ENCODE data around the gene GPR27. TPM values are rescaled to one million over a fixed set of nuclear protein-coding genes. Genes with fewer than 3 reads are reported as not detected.

GPR27 gene, protein sequence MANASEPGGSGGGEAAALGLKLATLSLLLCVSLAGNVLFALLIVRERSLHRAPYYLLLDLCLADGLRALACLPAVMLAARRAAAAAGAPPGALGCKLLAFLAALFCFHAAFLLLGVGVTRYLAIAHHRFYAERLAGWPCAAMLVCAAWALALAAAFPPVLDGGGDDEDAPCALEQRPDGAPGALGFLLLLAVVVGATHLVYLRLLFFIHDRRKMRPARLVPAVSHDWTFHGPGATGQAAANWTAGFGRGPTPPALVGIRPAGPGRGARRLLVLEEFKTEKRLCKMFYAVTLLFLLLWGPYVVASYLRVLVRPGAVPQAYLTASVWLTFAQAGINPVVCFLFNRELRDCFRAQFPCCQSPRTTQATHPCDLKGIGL
- total RNA-seq (2021), result not detected in 2 replicates
- not detected for Bru-seq, nascent RNA
- not detected for BruChase-seq, experiment 1, labeled RNA remaining after a 2-hour chase
- BruChase-seq, experiment 2, labeled RNA remaining after a 6-hour chase, result not detected
- long read RNA-seq, result 0 reads

DNA sequence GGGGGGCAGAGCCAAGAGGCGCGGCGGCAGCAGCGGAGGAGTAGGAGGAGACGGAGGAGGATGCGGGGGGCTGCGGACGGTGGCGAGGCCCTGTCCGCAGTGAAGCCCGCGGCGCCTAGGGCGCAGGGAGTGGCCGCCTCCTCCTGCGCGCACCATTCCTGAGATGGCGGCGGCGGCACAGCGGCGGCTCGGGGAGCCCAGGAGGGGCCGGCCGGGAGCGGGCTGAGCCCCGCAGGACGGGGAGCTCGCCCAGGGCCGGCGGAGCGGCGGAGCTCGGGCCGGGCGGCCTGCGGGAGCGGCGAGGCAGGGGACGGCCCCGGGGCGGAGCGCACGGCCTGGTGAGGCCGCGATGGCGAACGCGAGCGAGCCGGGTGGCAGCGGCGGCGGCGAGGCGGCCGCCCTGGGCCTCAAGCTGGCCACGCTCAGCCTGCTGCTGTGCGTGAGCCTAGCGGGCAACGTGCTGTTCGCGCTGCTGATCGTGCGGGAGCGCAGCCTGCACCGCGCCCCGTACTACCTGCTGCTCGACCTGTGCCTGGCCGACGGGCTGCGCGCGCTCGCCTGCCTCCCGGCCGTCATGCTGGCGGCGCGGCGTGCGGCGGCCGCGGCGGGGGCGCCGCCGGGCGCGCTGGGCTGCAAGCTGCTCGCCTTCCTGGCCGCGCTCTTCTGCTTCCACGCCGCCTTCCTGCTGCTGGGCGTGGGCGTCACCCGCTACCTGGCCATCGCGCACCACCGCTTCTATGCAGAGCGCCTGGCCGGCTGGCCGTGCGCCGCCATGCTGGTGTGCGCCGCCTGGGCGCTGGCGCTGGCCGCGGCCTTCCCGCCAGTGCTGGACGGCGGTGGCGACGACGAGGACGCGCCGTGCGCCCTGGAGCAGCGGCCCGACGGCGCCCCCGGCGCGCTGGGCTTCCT is at the start of gene GPR27:
TSS of gene GPR27 (plus strand) at position 155 of the 909 bp plus-strand sequence. CDS start at position 350, 195 bp downstream.
- no peak within 1 kb of the TSS for H3K27ac ChIP-seq
- no peak within 1 kb of the TSS for H3K4me3 ChIP-seq
- intact Hi-C loops (cut with micrococcal nuclease; ENCODE audit: unreplicated experiment), result no loop called here
- H4K20me1 ChIP-seq (ENCODE audit: insufficient read depth), result no peaks in the 10 kb centered on the region
- peaks cover 15% of the 10 kb centered on the region; the same call in 1 of the 2 replicates for H3K27me3 ChIP-seq (ENCODE audit: insufficient read depth, low read depth)
- ChIA-PET POLR2A (ENCODE audit: unreplicated experiment) (no interaction called here), CTCF (no interaction called here)
- H3F3A ChIP-seq (ENCODE audit: insufficient read depth, low read depth), result no peaks in the 10 kb centered on the region
- H2AFZ ChIP-seq, result no peak within 1 kb of the TSS
- H3K9me2 ChIP-seq (ENCODE audit: insufficient read depth), result no peaks in the 10 kb centered on the region
- TF ChIP-seq EZH2 (IDR thresholded peaks at IDR 0.05; ENCODE audit: low read depth), result no peak
- TF ChIP-seq, protein P1, sequence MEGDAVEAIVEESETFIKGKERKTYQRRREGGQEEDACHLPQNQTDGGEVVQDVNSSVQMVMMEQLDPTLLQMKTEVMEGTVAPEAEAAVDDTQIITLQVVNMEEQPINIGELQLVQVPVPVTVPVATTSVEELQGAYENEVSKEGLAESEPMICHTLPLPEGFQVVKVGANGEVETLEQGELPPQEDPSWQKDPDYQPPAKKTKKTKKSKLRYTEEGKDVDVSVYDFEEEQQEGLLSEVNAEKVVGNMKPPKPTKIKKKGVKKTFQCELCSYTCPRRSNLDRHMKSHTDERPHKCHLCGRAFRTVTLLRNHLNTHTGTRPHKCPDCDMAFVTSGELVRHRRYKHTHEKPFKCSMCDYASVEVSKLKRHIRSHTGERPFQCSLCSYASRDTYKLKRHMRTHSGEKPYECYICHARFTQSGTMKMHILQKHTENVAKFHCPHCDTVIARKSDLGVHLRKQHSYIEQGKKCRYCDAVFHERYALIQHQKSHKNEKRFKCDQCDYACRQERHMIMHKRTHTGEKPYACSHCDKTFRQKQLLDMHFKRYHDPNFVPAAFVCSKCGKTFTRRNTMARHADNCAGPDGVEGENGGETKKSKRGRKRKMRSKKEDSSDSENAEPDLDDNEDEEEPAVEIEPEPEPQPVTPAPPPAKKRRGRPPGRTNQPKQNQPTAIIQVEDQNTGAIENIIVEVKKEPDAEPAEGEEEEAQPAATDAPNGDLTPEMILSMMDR (conservative IDR thresholded peaks at IDR 0.05), result no peak
- no peaks in the 10 kb centered on the region for H3K4me1 ChIP-seq (replicated peaks; ENCODE audit: insufficient read depth)
- DNase-seq, result no peak
- no peaks in the 10 kb centered on the region for H3K36me3 ChIP-seq (ENCODE audit: low read depth)
- no TSS peak for BruUV-seq (replicated peaks)
- H3K9me3 ChIP-seq (ENCODE audit: insufficient read depth, low read depth), result no peaks in the 10 kb centered on the region
- no peaks in the 10 kb centered on the region for H3K79me2 ChIP-seq (ENCODE audit: low read depth)
- no peak within 1 kb of the TSS for H3K4me2 ChIP-seq

DNA sequence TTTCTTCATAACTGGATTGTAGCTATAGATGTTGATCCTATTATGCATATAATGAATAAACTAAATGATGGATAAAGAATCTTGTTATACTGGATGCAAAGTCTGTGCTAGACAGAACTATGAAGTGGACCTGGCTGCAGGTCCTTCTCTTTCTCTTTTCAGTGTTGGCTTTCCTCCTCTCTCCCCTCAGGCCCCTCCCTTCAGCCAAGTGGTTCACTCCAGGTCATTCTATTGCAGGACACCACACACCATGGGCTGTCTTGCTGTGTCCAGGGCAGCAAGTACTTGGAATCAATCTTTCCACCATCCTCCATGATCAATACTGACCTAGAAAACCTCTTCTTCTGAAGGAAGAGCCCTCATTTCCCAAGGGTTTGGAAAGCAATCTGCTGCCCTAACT is 48.7 kb upstream of the GPR27 start:
- Histone ChIP-seq H2AFZ (no peak overlapping the region), H3K36me3 (ENCODE audit: low read depth) (no peaks in the 10 kb centered on the region), H3K9me3 (ENCODE audit: insufficient read depth, low read depth) (no peaks in the 10 kb centered on the region), H3K79me2 (ENCODE audit: low read depth) (no peaks in the 10 kb centered on the region), H3K4me2 (no peak overlapping the region), H3F3A (ENCODE audit: insufficient read depth, low read depth) (no peaks in the 10 kb centered on the region), H3K4me1 (replicated peaks; ENCODE audit: insufficient read depth) (no peaks in the 10 kb centered on the region), H3K27ac (no peak overlapping the region), H4K20me1 (ENCODE audit: insufficient read depth) (no peaks in the 10 kb centered on the region), H3K9me2 (ENCODE audit: insufficient read depth) (no peaks in the 10 kb centered on the region), H3K4me3 (no peak overlapping the region), H3K27me3 (ENCODE audit: insufficient read depth, low read depth) (0 out of 2 replicates have a peak, but pooled peaks cover 2% of the 10 kb centered on the region)
- BruUV-seq (replicated peaks), result no TSS peak
- ChIA-PET CTCF (no interaction called here), POLR2A (ENCODE audit: unreplicated experiment) (no interaction called here)
- intact Hi-C loops (cut with micrococcal nuclease; ENCODE audit: unreplicated experiment), result no loop called here
- DNase-seq, result no peak
- no peak for TF ChIP-seq EZH2 (IDR thresholded peaks at IDR 0.05; ENCODE audit: low read depth)
- TF ChIP-seq, protein P1 (conservative IDR thresholded peaks at IDR 0.05), result no peak

DNA sequence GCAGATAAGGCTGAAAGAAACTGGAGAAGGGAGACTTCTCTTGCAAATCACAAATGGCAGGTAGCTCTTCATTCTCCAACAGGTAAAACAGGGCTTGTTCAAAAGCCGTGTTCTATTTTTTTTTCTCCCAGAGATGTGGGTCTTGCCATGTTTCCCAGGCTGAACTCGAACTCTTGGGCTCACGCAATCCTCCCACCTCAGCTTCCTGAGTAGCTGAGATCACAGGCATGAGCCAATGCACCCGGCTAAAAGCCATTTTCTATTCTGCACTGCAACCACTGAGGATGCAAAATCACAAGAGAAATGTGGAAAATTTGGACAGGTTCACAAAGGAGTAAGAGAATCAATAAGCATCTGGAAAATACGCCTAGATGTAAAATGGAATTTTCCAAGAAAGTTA is 48.0 kb upstream of the GPR27 start:
- Histone ChIP-seq H3K36me3 (ENCODE audit: low read depth) (no peaks in the 10 kb centered on the region), H3K27ac (no peak overlapping the region), H3K79me2 (ENCODE audit: low read depth) (no peaks in the 10 kb centered on the region), H3K9me3 (ENCODE audit: insufficient read depth, low read depth) (no peaks in the 10 kb centered on the region), H3K4me3 (no peak overlapping the region), H3K4me1 (replicated peaks; ENCODE audit: insufficient read depth) (no peaks in the 10 kb centered on the region), H2AFZ (no peak overlapping the region), H3F3A (ENCODE audit: insufficient read depth, low read depth) (no peaks in the 10 kb centered on the region), H3K4me2 (no peak overlapping the region), H3K27me3 (ENCODE audit: insufficient read depth, low read depth) (0 out of 2 replicates have a peak, but pooled peaks cover 2% of the 10 kb centered on the region), H4K20me1 (ENCODE audit: insufficient read depth) (no peaks in the 10 kb centered on the region), H3K9me2 (ENCODE audit: insufficient read depth) (no peaks in the 10 kb centered on the region)
- no peak for DNase-seq
- BruUV-seq (replicated peaks), result no TSS peak
- POLR2A ChIA-PET (ENCODE audit: unreplicated experiment), result no interaction called here
- intact Hi-C loops (cut with micrococcal nuclease; ENCODE audit: unreplicated experiment), result no loop called here
- CTCF ChIA-PET, result no interaction called here
- TF ChIP-seq EZH2 (IDR thresholded peaks at IDR 0.05; ENCODE audit: low read depth), result no peak
- TF ChIP-seq, protein P1 (conservative IDR thresholded peaks at IDR 0.05), result no peak

Data from PC-9 (cell line).